ENCODE measurements around the gene KIF17. TPM values are rescaled to one million over a fixed set of nuclear protein-coding genes. Genes with fewer than 3 reads are reported as not detected.

The KIF17 gene
- total RNA-seq, 1 donor from 2014 or later = 8.4 TPM

- H3K9me3 ChIP-seq = no peaks in the 10 kb centered on the region
- H3K27ac ChIP-seq = peak overlapping the region; percentile 56
- no peak for ATAC-seq
- no peaks in the 10 kb centered on the region for H3K36me3 ChIP-seq
- no peaks in the 10 kb centered on the region for H3K27me3 ChIP-seq (ENCODE audit: low read depth)
- intact Hi-C loops (cut with DNase I) = no loop called here
- H3K4me3 ChIP-seq = no peak overlapping the region
- no peak for TF ChIP-seq CTCF (IDR thresholded peaks at IDR 0.05)
- DNase-seq = no peak
- H3K4me1 ChIP-seq = peaks cover 5% of the 10 kb centered on the region
Measured at GRCh38 chr1:20666146-20666545, 51.7 kb downstream of the KIF17 start.

GRCh38 chr1:20665726-20666125, 52.1 kb downstream of the KIF17 start:
- peaks cover 5% of the 10 kb centered on the region for H3K4me1 ChIP-seq
- no peaks in the 10 kb centered on the region for H3K27me3 ChIP-seq (ENCODE audit: low read depth)
- DNase-seq (no peak), ATAC-seq (no peak)
- intact Hi-C loops (cut with DNase I) = no loop called here
- no peak overlapping the region for H3K4me3 ChIP-seq
- no peaks in the 10 kb centered on the region for H3K9me3 ChIP-seq
- TF ChIP-seq CTCF (IDR thresholded peaks at IDR 0.05) = no peak
- peak overlapping the region; percentile 56 for H3K27ac ChIP-seq
- no peaks in the 10 kb centered on the region for H3K36me3 ChIP-seq

- Histone ChIP-seq H3K36me3 (no peaks in the 10 kb centered on the region), H3K4me1 (peaks cover 19% of the 10 kb centered on the region), H3K27ac (no peak overlapping the region), H3K9me3 (no peaks in the 10 kb centered on the region), H3K27me3 (ENCODE audit: low read depth) (no peaks in the 10 kb centered on the region), H3K4me3 (no peak overlapping the region)
- intact Hi-C loops (cut with DNase I) = no loop called here
- DNase-seq (no peak), ATAC-seq (no peak)
- no peak for TF ChIP-seq CTCF (IDR thresholded peaks at IDR 0.05)
Measured at GRCh38 chr1:20663969-20664715, 53.7 kb downstream of the KIF17 start.

GRCh38 chr1:20663365-20663764, 54.4 kb downstream of the KIF17 start:
- Histone ChIP-seq H3K9me3 (no peaks in the 10 kb centered on the region), H3K4me1 (peaks cover 19% of the 10 kb centered on the region), H3K27me3 (ENCODE audit: low read depth) (no peaks in the 10 kb centered on the region), H3K36me3 (peaks cover 7% of the 10 kb centered on the region), H3K4me3 (no peak overlapping the region), H3K27ac (no peak overlapping the region)
- intact Hi-C loops (cut with DNase I) = no loop called here
- DNase-seq (no peak), ATAC-seq (no peak)
- no peak for TF ChIP-seq CTCF (IDR thresholded peaks at IDR 0.05)

- no peak for ATAC-seq
- H3K27ac ChIP-seq = peak overlapping the region; percentile 89
Measured at GRCh38 chr1:20662110-20662475, 55.7 kb downstream of the KIF17 start.

More at GRCh38 chr1:20662110-20662475, 55.7 kb downstream of the KIF17 start:
- no peak for TF ChIP-seq CTCF (IDR thresholded peaks at IDR 0.05)
- peaks cover 19% of the 10 kb centered on the region for H3K4me1 ChIP-seq
- H3K9me3 ChIP-seq = no peaks in the 10 kb centered on the region
- no peak for DNase-seq
- intact Hi-C loops (cut with DNase I) = no loop called here
- peaks cover 20% of the 10 kb centered on the region for H3K36me3 ChIP-seq
- no peaks in the 10 kb centered on the region for H3K27me3 ChIP-seq (ENCODE audit: low read depth)
- peak overlapping the region; percentile 99 for H3K4me3 ChIP-seq
